Omental fat pad (tissue), 4 donors: ENCODE results near the gene KLHL29. TPM values are rescaled to one million over a fixed set of nuclear protein-coding genes. Genes with fewer than 3 reads are reported as not detected.

Experiments used
- ATAC-seq: fragments of 150-250 bp; one replicate; pipeline ENCODE4 v1.9.1; 2016; ENCODE audit warnings: mild to moderate bottlenecking, moderate library complexity; ENCODE audit not compliant: low FRiP score
- DNase-seq: peaks from one replicate; pipeline ENCODE4 v3.0.0-alpha.2; 2019; ENCODE audit warnings: low spot score
- CTCF ChIP-seq, 3 donors: fragments of 450-650 bp; IDR thresholded peaks; one replicate each; pipeline ENCODE4 v1.5.1; 2016 to 2017; ENCODE audit warnings: antibody characterized with exemption in 3 of 3, mild to moderate bottlenecking in 3 of 3, moderate library complexity in 2 of 3
- total RNA-seq, 4 donors: library from RNA; depleted of rRNA; stranded (reverse); fragments of >200 nt; gene quantifications; one replicate each; pipeline ENCODE4 v1.1.0, GENCODE V29; 2016

KLHL29 gene
- total RNA-seq, 4 donors from 2014 or later = 4.0 to 19.5 (median 12.7) TPM

DNA sequence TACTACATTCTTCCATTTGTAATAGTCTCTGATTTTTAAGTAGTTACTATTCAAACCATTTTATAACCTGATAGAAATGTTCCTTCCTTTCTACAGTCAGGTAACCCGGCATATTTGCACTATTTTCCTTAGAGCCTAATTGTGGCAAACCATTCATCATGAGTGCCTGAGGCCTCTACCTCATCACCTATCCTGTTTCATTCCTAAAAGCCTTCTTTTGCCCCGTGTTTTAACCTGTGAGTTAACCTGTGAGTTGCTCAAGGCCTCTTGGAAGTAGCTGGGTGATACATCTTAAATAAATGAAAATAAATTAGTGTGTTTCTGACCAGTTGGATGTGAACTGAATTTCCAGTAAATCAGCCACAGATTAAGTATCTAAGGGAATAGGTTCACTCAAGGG lies 6.5 kb upstream of the KLHL29 start:
- DNase-seq (no peak), ATAC-seq (no peak)
- TF ChIP-seq CTCF (IDR thresholded peaks at IDR 0.05) = no peak

DNA sequence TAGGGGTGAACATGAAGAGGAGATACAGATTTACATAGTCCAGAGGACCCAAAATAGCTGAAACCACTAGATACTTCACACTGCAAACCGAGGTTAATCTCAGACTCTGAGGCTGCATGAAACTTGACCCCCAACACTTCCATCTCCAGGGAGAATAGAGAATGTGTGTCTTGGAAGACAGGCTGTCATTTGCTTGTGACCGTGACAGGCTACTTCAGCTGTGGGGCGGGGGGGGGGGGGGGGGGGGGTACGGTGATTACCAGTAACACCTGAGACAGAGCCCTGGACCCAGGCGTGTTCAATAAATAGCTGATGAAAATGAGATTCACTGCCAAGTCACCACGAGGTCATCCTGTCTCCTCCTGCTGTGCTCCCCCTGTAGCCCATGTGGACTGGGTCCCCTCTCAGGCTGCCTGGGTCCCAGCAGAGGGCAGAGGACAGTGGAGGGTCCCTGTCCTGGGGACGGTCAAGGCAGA lies 5.7 kb upstream of the KLHL29 start:
- no peak for TF ChIP-seq CTCF (IDR thresholded peaks at IDR 0.05)
- no peak for DNase-seq

GRCh38 chr2:23380562-23381065 lies 4.4 kb upstream of the KLHL29 start:
- DNase-seq = no peak
- no peak for ATAC-seq
- no peak for TF ChIP-seq CTCF (IDR thresholded peaks at IDR 0.05)

More for the DNA sequence above, 5.7 kb upstream of the KLHL29 start:
- ATAC-seq = no peak

DNA sequence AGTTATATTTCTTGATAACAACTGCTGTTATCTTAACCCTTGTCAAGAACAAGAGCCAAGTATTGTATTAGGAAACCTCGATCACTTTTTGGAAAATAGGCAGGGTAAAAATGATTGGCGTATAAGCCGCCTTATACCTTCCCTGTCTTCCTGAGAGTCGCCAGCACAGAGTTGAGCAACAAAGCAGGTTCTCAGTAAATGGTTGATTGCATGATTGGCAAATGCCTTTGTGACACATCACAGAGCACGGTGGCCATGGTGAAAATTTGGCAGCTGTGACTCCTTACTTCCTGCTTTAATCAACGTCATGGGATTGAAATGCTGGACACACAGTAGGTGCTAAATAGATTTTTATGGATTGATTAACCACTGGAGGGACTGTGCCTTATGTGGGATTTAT lies 3.9 kb upstream of the KLHL29 start:
- no peak for DNase-seq
- no peak for TF ChIP-seq CTCF (IDR thresholded peaks at IDR 0.05)
- no peak for ATAC-seq

DNA sequence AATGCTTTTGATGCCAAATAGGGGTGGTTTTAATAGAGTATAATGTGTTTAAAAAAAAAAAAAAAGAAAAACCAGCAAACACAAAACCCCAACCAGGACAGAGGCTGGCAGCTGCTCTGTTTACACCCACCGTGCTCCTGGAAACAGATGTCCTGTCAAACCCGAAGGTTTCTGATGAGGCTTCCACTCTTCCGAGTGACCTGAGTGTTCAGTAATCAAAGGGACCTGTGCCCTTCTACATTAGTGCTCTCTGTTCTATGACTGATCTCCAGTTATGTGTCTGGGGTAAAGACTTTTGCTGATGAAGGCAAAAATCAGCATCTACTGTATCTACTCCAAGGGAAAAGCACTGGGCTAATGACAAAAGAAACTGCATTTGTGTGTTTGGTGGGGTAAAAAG lies 3.5 kb upstream of the KLHL29 start:
- no peak for DNase-seq
- no peak for ATAC-seq
- no peak for TF ChIP-seq CTCF (IDR thresholded peaks at IDR 0.05)

- ATAC-seq (no peak), DNase-seq (no peak)
- TF ChIP-seq CTCF (IDR thresholded peaks at IDR 0.05) = no peak
These were observed 1.9 kb upstream of the KLHL29 start for GRCh38 chr2:23383100-23383499.

DNA sequence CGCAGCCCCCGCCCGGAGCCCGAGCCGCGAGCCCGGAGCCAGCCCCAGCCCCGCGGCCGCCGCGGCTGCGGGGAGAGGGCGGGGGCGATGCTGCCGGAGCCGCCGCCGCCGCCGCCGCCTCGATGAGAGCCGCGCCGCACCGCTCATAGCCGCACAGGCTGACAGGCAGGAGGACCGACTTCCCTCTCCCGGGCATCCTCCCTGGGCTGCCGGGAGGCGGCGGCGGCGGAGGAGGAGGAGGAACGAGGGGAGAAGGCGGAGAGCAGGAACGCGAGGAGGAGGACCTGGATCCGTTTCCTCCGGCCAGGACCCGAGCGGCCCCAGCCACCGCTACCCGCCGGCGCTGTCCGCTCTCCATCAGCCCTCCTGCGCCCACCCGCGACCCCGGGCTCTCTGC lies 370 bp downstream of the KLHL29 start:
- no peak for DNase-seq
- peak; percentile 46 for ATAC-seq
- TF ChIP-seq CTCF (IDR thresholded peaks at IDR 0.05) = no peak
